Mesenchymal stem cell (in vitro differentiated cells and primary cell): ENCODE results near the gene MRTFA.

Experiments used
- DNase-seq: peaks from one replicate; pipeline ENCODE4 v3.0.0-alpha.2; 2013
- H2AFZ ChIP-seq: one replicate; pipeline ENCODE4 v1.6.1; 2013; ENCODE audit warnings: low read depth, mild to moderate bottlenecking, control low read depth, inconsistent platforms, low read length, moderate library complexity
- H2AK5ac ChIP-seq: 2 replicates; pipeline ENCODE4 v1.6.1; 2013; ENCODE audit warnings: low read length, moderate library complexity, mild to moderate bottlenecking, inconsistent platforms; ENCODE audit not compliant: severe bottlenecking
- H2BK120ac ChIP-seq: one replicate; pipeline ENCODE4 v1.6.1; 2013; ENCODE audit warnings: low read depth, mild to moderate bottlenecking, inconsistent platforms, low read length, moderate library complexity
- H2BK12ac ChIP-seq, 2 experiments: one replicate each; pipeline ENCODE4 v1.6.1; 2013; ENCODE audit warnings: inconsistent platforms in 2 of 2, low read length in 2 of 2, mild to moderate bottlenecking in 2 of 2, moderate library complexity in 2 of 2, control low read depth in 1 of 2
- H2BK15ac ChIP-seq: one replicate; pipeline ENCODE4 v1.6.1; 2013; ENCODE audit warnings: mild to moderate bottlenecking, low read depth, inconsistent platforms; ENCODE audit not compliant: poor library complexity, severe bottlenecking
- H2BK5ac ChIP-seq: 2 replicates; pipeline ENCODE4 v1.6.1; 2013; ENCODE audit warnings: low read depth, mild to moderate bottlenecking, low read length, control low read depth, inconsistent platforms; ENCODE audit not compliant: poor library complexity, severe bottlenecking
- H3K14ac ChIP-seq, 2 experiments: one replicate each; pipeline ENCODE4 v1.6.1; 2013; ENCODE audit warnings: inconsistent platforms in 2 of 2, low read length in 2 of 2, control low read depth in 1 of 2, mild to moderate bottlenecking in 1 of 2, moderate library complexity in 1 of 2
- H3K18ac ChIP-seq, 2 experiments: one replicate each; pipeline ENCODE4 v1.6.1; 2013; ENCODE audit warnings: inconsistent platforms in 2 of 2, low read length in 2 of 2, control low read depth in 1 of 2, low read depth in 1 of 2, mild to moderate bottlenecking in 1 of 2
- H3K23ac ChIP-seq, 2 experiments: one replicate each; pipeline ENCODE4 v1.6.1; 2013; ENCODE audit warnings: inconsistent platforms in 2 of 2, low read length in 2 of 2, mild to moderate bottlenecking in 2 of 2, moderate library complexity in 2 of 2, control low read depth in 1 of 2
- H3K27ac ChIP-seq: 2 replicates; pipeline ENCODE4 v1.5.1; 2013; ENCODE audit warnings: mild to moderate bottlenecking, moderate library complexity, low read length, control low read depth, inconsistent platforms; ENCODE audit not compliant: poor library complexity, severe bottlenecking
- H3K27me3 ChIP-seq, 2 experiments: 2 replicates each; pipeline versions ENCODE4 v1.6.1 to v1.7.0; 2013; ENCODE audit warnings: low read length in 2 of 2, mild to moderate bottlenecking in 2 of 2, moderate library complexity in 2 of 2, control low read depth in 1 of 2, inconsistent platforms in 1 of 2; ENCODE audit not compliant: control insufficient read depth in 1 of 2, insufficient read depth in 1 of 2
- H3K36me3 ChIP-seq, 2 experiments: 2 replicates each; pipeline versions ENCODE4 v1.6.1 to v1.7.0; 2013; ENCODE audit warnings: low read length in 2 of 2, control low read depth in 1 of 2, inconsistent platforms in 1 of 2, low read depth in 1 of 2, mild to moderate bottlenecking in 1 of 2; ENCODE audit not compliant: insufficient read depth in 2 of 2, control insufficient read depth in 1 of 2
- H3K4ac ChIP-seq, 2 experiments: one replicate each; pipeline ENCODE4 v1.6.1; 2013; ENCODE audit warnings: inconsistent platforms in 2 of 2, low read length in 2 of 2, mild to moderate bottlenecking in 2 of 2, moderate library complexity in 2 of 2, control low read depth in 1 of 2, low read depth in 1 of 2
- H3K4me1 ChIP-seq: 2 replicates; pipeline ENCODE4 v1.6.1; 2013; ENCODE audit warnings: low read depth, low read length, control low read depth; ENCODE audit not compliant: control insufficient read depth, insufficient read depth
- H3K4me2 ChIP-seq: 2 replicates; pipeline ENCODE4 v1.6.1; 2013; ENCODE audit warnings: low read length, mild to moderate bottlenecking, inconsistent platforms; ENCODE audit not compliant: poor library complexity, severe bottlenecking
- H3K4me3 ChIP-seq, 2 experiments: 2 replicates each; pipeline versions ENCODE4 v1.5.1 to v1.7.0; 2013; ENCODE audit warnings: low read length in 2 of 2, mild to moderate bottlenecking in 2 of 2, control low read depth in 1 of 2, low read depth in 1 of 2; ENCODE audit not compliant: insufficient read depth in 1 of 2
- H3K79me1 ChIP-seq: replicated peaks from 2 replicates; pipeline ENCODE4 v1.6.1; 2013; ENCODE audit warnings: mild to moderate bottlenecking, control low read depth, low read length, inconsistent platforms; ENCODE audit not compliant: poor library complexity, severe bottlenecking
- H3K9ac ChIP-seq: 2 replicates; pipeline ENCODE4 v1.7.0; 2013; ENCODE audit warnings: mild to moderate bottlenecking, low read length, moderate library complexity
- H3K9me3 ChIP-seq: 2 replicates; pipeline ENCODE4 v1.7.0; 2013; ENCODE audit warnings: mild to moderate bottlenecking, low read length; ENCODE audit not compliant: control insufficient read depth
- H4K8ac ChIP-seq: one replicate; pipeline ENCODE4 v1.6.1; 2013; ENCODE audit warnings: inconsistent platforms, mild to moderate bottlenecking, low read length, moderate library complexity
- H4K91ac ChIP-seq: one replicate; pipeline ENCODE4 v1.6.1; 2013; ENCODE audit warnings: mild to moderate bottlenecking, low read length, inconsistent platforms
- WGBS: methylation state at CpG from one replicate; pipeline ENCODE4 v1.1.7; 2013; ENCODE audit warnings: mixed read lengths; 5-methylcytosine and 5-hydroxymethylcytosine counted together

The MRTFA gene

DNA sequence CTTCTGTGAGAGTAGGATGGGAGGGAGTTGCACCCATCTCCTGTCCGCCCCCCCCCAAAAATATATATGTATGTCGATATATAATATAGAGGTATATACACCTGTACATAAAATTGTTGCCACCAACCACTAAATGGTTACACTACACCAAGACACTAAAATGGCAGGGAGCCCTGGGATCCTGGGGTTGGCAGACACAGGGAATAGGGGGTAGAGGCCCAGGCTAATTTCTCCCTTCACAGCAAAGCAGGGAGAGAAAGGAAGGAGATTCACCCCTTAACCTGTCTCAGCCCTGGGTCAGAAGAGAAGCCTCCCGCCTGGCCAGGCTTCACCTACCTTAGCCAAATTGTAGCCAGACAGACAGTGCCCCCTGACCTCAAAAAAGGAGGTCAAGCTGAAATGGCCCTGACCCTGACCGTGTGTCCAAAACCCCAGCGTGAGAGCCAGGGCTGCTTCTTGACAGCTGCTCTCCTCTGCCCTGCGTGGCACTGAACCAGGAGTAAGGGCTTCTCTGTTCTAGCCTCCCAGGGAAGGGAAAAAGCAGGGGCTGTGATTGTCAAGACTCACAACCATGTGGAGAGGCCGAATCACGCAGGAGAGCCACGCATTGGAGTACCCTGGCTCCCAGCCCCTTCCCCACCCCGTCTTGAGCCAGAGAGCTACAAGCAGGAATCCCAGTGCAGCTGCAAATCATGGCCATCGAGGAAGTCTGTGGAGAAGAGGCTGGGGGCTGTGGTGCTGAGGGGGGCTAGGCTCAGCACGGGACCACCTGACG lies 225.6 kb downstream of the MRTFA start:
- Histone ChIP-seq H3K4me3 (no peak overlapping the region), H3K27ac (no peak overlapping the region), H3K79me1 (peaks cover 28% of the 10 kb centered on the region), H3K23ac (no peak overlapping the region), H3K4me2 (no peak overlapping the region), H3K14ac (no peak overlapping the region), H2BK15ac (no peak overlapping the region), H3K4ac (no peak overlapping the region), H3K27me3 (no peaks in the 10 kb centered on the region), H3K4me1 (peaks cover 19% of the 10 kb centered on the region), H2AFZ (no peak overlapping the region), H2BK120ac (no peak overlapping the region), H2AK5ac (no peak overlapping the region), H3K9me3 (no peaks in the 10 kb centered on the region), H2BK12ac (no peak overlapping the region), H4K8ac (no peak overlapping the region), H3K36me3 (peaks cover 69 to 75% of the 10 kb centered on the region in 2 experiments), H4K91ac (no peak overlapping the region), H3K18ac (no peak overlapping the region), H2BK5ac (no peak overlapping the region), H3K9ac (no peak overlapping the region)
- WGBS: 95% methylated on average over 11 of the region's 13 CpGs
- no peak for DNase-seq

DNA sequence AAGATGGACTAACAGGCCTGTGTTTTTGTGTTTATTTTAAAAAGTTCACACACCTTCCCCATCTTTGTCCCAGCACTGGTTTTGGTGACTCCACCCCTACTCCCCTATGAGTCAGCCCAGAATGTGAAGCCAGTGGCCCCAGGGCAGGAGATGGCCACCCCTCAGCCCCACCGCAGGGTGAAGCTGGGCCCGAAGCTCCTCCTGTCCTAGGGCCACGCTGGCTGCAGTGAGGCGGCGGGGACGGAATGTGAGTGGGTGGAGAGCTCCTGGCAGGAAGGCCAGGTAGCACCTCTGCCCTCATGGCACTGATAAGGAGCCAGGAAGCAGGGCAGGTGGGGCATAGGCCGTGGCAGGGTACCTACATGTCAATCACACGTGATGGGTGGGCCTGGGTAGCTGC lies 226.2 kb downstream of the MRTFA start:
- Histone ChIP-seq H3K4me2 (no peak overlapping the region), H3K4ac (no peak overlapping the region), H3K18ac (no peak overlapping the region), H2BK15ac (no peak overlapping the region), H2BK120ac (no peak overlapping the region), H2BK12ac (no peak overlapping the region), H2AK5ac (no peak overlapping the region), H3K4me1 (peaks cover 13% of the 10 kb centered on the region), H3K23ac (no peak overlapping the region), H2AFZ (no peak overlapping the region), H3K27me3 (no peaks in the 10 kb centered on the region), H2BK5ac (no peak overlapping the region), H3K36me3 (peaks cover 69 to 75% of the 10 kb centered on the region in 2 experiments), H4K8ac (no peak overlapping the region), H4K91ac (no peak overlapping the region), H3K27ac (no peak overlapping the region), H3K9ac (no peak overlapping the region), H3K14ac (no peak overlapping the region), H3K4me3 (no peak overlapping the region), H3K79me1 (peaks cover 28% of the 10 kb centered on the region), H3K9me3 (no peaks in the 10 kb centered on the region)
- DNase-seq: no peak
- 98% methylated on average over 8 of the region's 8 CpGs for WGBS

DNA sequence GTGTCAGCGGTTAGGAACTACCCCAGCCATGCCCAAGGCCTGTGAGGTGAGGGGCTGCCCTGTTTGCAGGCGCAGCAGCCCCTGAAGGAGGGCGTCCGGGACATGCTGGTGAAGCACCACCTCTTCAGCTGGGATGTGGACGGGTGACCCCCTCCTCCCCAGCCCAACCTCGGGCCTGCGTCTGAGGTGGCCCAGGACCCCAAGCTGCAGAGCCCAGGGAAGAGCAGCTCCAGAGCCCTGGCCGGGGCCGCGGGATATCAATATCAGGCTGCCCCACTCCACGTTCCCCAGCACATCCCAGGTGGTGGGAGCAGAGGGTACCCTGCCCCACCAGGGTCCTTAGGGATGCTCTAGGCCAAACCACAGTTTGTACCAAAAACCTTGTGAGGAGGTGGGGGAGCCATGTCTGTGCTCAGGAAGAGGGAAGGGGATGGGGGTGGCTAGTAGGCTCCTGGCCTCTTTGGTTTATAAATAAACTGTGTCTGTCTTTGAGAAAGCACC lies 226.9 kb downstream of the MRTFA start:
- Histone ChIP-seq H2AK5ac (no peak overlapping the region), H3K4ac (no peak overlapping the region), H3K9me3 (no peaks in the 10 kb centered on the region), H2BK15ac (no peak overlapping the region), H3K4me2 (no peak overlapping the region), H2BK120ac (no peak overlapping the region), H2BK5ac (no peak overlapping the region), H3K18ac (no peak overlapping the region), H3K79me1 (peaks cover 28% of the 10 kb centered on the region), H4K91ac (no peak overlapping the region), H3K14ac (no peak overlapping the region), H2AFZ (no peak overlapping the region), H3K4me1 (peaks cover 8% of the 10 kb centered on the region), H4K8ac (no peak overlapping the region), H3K27me3 (no peaks in the 10 kb centered on the region), H3K9ac (no peak overlapping the region), H3K27ac (no peak overlapping the region), H3K23ac (no peak overlapping the region), H3K36me3 (peaks cover 71 to 81% of the 10 kb centered on the region in 2 experiments), H2BK12ac (no peak overlapping the region), H3K4me3 (no peak overlapping the region)
- WGBS: 97% methylated on average over 11 of the region's 11 CpGs
- DNase-seq: no peak

DNA sequence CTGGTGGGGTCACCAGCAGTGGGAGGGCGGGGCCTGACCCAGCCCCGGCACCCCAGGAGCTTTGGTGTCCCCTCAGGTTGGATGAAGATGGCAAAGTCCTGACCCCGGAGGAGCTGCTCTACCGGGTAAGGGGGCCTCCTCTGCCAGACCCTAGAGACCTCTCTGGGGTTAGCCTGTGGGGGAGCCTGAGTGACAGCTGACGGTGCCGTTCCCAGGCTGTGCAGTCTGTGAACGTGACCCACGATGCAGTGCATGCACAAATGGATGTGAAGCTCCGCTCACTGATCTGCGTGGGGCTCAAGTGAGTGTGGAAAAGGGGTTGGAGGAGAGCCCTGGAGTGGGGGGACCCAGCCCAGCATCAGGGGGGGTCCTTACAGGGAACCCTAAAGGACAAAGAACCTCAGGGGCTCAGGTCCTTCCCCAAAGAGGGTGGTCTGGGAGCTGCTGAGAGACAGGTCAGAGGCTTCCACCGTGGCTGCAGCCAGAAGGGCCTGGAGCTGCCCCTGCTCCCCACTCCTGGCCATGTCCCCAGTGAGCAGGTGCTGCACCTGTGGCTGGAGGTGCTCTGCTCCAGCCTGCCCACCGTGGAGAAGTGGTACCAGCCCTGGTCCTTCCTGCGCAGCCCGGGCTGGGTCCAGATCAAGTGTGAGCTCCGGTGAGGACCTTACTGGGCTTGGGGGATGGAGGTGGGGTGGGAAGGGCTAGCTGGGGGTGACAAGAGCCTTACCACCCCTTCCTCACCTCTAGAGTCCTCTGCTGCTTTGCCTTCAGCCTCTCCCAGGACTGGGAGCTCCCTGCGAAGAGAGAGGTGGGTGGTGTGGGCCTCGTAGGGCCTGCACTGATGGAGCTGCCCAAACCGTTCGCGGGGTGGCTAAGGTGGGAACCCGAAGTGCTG lies 227.6 kb downstream of the MRTFA start:
- no peak overlapping the region for H2AK5ac ChIP-seq
- H3K4me3 ChIP-seq: no peak overlapping the region
- no peak overlapping the region for H2BK5ac ChIP-seq
- no peak overlapping the region for H2BK12ac ChIP-seq
- H3K14ac ChIP-seq: no peak overlapping the region
- H3K23ac ChIP-seq: no peak overlapping the region
- H3K27me3 ChIP-seq: no peaks in the 10 kb centered on the region
- 97% methylated on average over 17 of the region's 21 CpGs for WGBS
- H3K4me1 ChIP-seq: peaks cover 5% of the 10 kb centered on the region
- H4K91ac ChIP-seq: no peak overlapping the region
- peaks cover 32% of the 10 kb centered on the region for H3K79me1 ChIP-seq
- no peak overlapping the region for H2AFZ ChIP-seq
- H3K4me2 ChIP-seq: no peak overlapping the region
- H3K18ac ChIP-seq: no peak overlapping the region
- no peak overlapping the region for H3K27ac ChIP-seq
- no peak overlapping the region for H3K9ac ChIP-seq
- H3K9me3 ChIP-seq: no peaks in the 10 kb centered on the region
- H3K4ac ChIP-seq: no peak overlapping the region
- DNase-seq: no peak
- no peak overlapping the region for H4K8ac ChIP-seq
- H2BK120ac ChIP-seq: no peak overlapping the region
- no peak overlapping the region for H2BK15ac ChIP-seq
- peaks cover 78 to 88% of the 10 kb centered on the region in 2 experiments for H3K36me3 ChIP-seq
